Endothelial cell of umbilical vein (primary cell): Measurements from ENCODE around the gene PPM1H. TPM values are rescaled to one million over a fixed set of nuclear protein-coding genes. Genes with fewer than 3 reads are reported as not detected.

Experiments used
- BruUV-seq: library from RNA; stranded (reverse); fragments of 400-500 nt; replicated peaks from 2 replicates; lab custom pipeline; 2021; lab: Mats Ljungman, UMichigan
- CTCF ChIA-PET: fragments of 300-600, 350-600 bp; sonication (Branson Sonifier 250); formaldehyde crosslinking; loops from one replicate; lab custom pipeline; 2021; ENCODE audit warnings: antibody characterized with exemption, inconsistent platforms; lab: Charles Lee
- POLR2A ChIA-PET: fragments of 300-600, 350-600 bp; sonication (Branson Sonifier 250); formaldehyde crosslinking; loops from one replicate; lab custom pipeline; 2021; ENCODE audit warnings: antibody characterized with exemption, inconsistent platforms; lab: Charles Lee
- DNase-seq: peaks from one replicate; pipeline ENCODE4 v3.0.0-alpha.2; 2011; ENCODE audit warnings: low read depth, low spot score
- FAIRE-seq: peaks from 2 replicates; lab custom pipeline; 2011; peaks lifted over from hg19 to GRCh38; lab: Jason Lieb, UNC
- H2AFZ ChIP-seq: 2 replicates; pipeline ENCODE4 v1.6.0; 2012; ENCODE audit warnings: low read depth, low read length, control low read depth, inconsistent platforms
- H3K27ac ChIP-seq: 2 replicates; pipeline ENCODE4 v1.5.1; 2011; ENCODE audit warnings: low read depth, mild to moderate bottlenecking, control low read depth, low read length, moderate library complexity; ENCODE audit not compliant: insufficient read depth
- H3K27me3 ChIP-seq, 2 experiments: 2 replicates each; pipeline versions ENCODE4 v1.6.0 to v1.6.1; 2011; ENCODE audit warnings: low read length in 2 of 2, mixed read lengths in 1 of 2; ENCODE audit not compliant: control insufficient read depth in 2 of 2, insufficient read depth in 2 of 2
- H3K36me3 ChIP-seq, 2 experiments: 2 replicates in 1 of 2; 3 replicates in 1 of 2; pipeline ENCODE4 v1.5.1; 2011; ENCODE audit warnings: low read length in 2 of 2, mild to moderate bottlenecking in 1 of 2, moderate library complexity in 1 of 2; ENCODE audit not compliant: control insufficient read depth in 2 of 2, insufficient read depth in 2 of 2; ENCODE audit errors: extremely low read depth in 1 of 2
- H3K4me1 ChIP-seq: 3 replicates; pipeline ENCODE4 v1.5.1; 2011; ENCODE audit warnings: mild to moderate bottlenecking, low read length; ENCODE audit not compliant: control insufficient read depth, insufficient read depth; ENCODE audit errors: extremely low read depth
- H3K4me2 ChIP-seq: 2 replicates; pipeline ENCODE4 v1.6.1; 2011; ENCODE audit warnings: low read length, control low read depth, mixed read lengths; ENCODE audit not compliant: insufficient read depth
- H3K4me3 ChIP-seq, 3 experiments: fragments of 200-600 bp in 1 of 3; sonication (generic), shearing (Covaris generic) in 1 of 3; replicated peaks in 1 of 3; 2 replicates each; pipeline ENCODE4 v1.5.1; 2011 to 2016; ENCODE audit warnings: control low read depth in 3 of 3, low read length in 3 of 3, mild to moderate bottlenecking in 2 of 3, inconsistent platforms in 1 of 3, low read depth in 1 of 3, moderate library complexity in 1 of 3; ENCODE audit not compliant: insufficient read depth in 1 of 3
- H3K79me2 ChIP-seq: 2 replicates; pipeline ENCODE4 v1.6.0; 2012; ENCODE audit warnings: low read length, inconsistent platforms; ENCODE audit not compliant: control insufficient read depth, insufficient read depth
- H3K9ac ChIP-seq: replicated peaks from 2 replicates; pipeline ENCODE3; 2011; ENCODE audit warnings: low read length, control low read depth; ENCODE audit not compliant: insufficient read depth; ENCODE audit errors: extremely low read depth
- H3K9me1 ChIP-seq: replicated peaks from 3 replicates; pipeline ENCODE4 v1.6.0; 2011; ENCODE audit warnings: mild to moderate bottlenecking, low read length; ENCODE audit not compliant: control insufficient read depth, insufficient read depth; ENCODE audit errors: extremely low read depth
- H3K9me3 ChIP-seq: replicated peaks from 2 replicates; pipeline ENCODE4 v1.5.1; 2012; ENCODE audit warnings: low read length, inconsistent platforms; ENCODE audit not compliant: control insufficient read depth, insufficient read depth
- H4K20me1 ChIP-seq: replicated peaks from 2 replicates; pipeline ENCODE3; 2011; ENCODE audit warnings: mild to moderate bottlenecking, low read length; ENCODE audit not compliant: control insufficient read depth, insufficient read depth; ENCODE audit errors: extremely low read depth
- CTCF ChIP-seq, 2 donors: IDR thresholded peaks; 1 replicate in 1 of 2; 2 replicates in 1 of 2; pipeline ENCODE4 v1.5.1; 2011; ENCODE audit warnings: low read length in 2 of 2, mild to moderate bottlenecking in 2 of 2, moderate library complexity in 2 of 2, control low read depth in 1 of 2, inconsistent platforms in 1 of 2, low read depth in 1 of 2; ENCODE audit not compliant: insufficient read depth in 1 of 2; ENCODE audit errors: extremely low read depth in 1 of 2
- EZH2 ChIP-seq: IDR thresholded peaks from 2 replicates; pipeline ENCODE4 v1.6.1; 2012; ENCODE audit warnings: borderline replicate concordance, low read depth, mild to moderate bottlenecking, moderate library complexity, low read length, inconsistent platforms; ENCODE audit not compliant: severe bottlenecking
- FOS ChIP-seq: IDR thresholded peaks from 2 replicates; pipeline ENCODE4 v1.6.1; 2011; ENCODE audit warnings: mild to moderate bottlenecking, low read length, moderate library complexity, borderline replicate concordance; ENCODE audit not compliant: insufficient read depth
- GATA2 ChIP-seq: IDR thresholded peaks from 2 replicates; pipeline ENCODE4 v1.7.0; 2011; ENCODE audit warnings: low read depth, mild to moderate bottlenecking, moderate library complexity, mixed read lengths, low read length; ENCODE audit not compliant: insufficient read length, insufficient read depth
- JUN ChIP-seq: IDR thresholded peaks from 2 replicates; pipeline ENCODE4 v1.6.1; 2011; ENCODE audit warnings: borderline replicate concordance, low read depth; ENCODE audit not compliant: insufficient read length, insufficient read depth
- MAX ChIP-seq: IDR thresholded peaks from 2 replicates; pipeline ENCODE4 v1.6.1; 2011; ENCODE audit not compliant: insufficient read depth, insufficient read length
- MYC ChIP-seq: IDR thresholded peaks from one replicate; pipeline ENCODE4 v1.6.1; 2011; ENCODE audit warnings: mild to moderate bottlenecking, low read depth, low read length
- POLR2A ChIP-seq: IDR thresholded peaks from 2 replicates; pipeline ENCODE4 v1.6.1; 2012; ENCODE audit warnings: low read depth, mild to moderate bottlenecking, control low read depth, low read length
- POLR2AphosphoS5 ChIP-seq: IDR thresholded peaks from 2 replicates; pipeline ENCODE4 v1.6.1; 2012; ENCODE audit warnings: low read depth, mild to moderate bottlenecking, control low read depth, low read length, moderate library complexity; ENCODE audit not compliant: insufficient read depth
- dilution Hi-C: fragments of 300-500 bp; cut with MboI; formaldehyde crosslinking; loops from one replicate; pipeline ENCODE4 v1.15.0; 2019; ENCODE audit warnings: low sequenced_read_pairs; ENCODE audit not compliant: extremely low pct_ligation_motif_present
- intact Hi-C: fragments of 100-400 bp; cut with micrococcal nuclease; formaldehyde crosslinking; loops from one replicate; pipeline ENCODE4 v1.10.0; 2022
- polyA plus RNA-seq, 4 experiments: library from polyadenylated mRNA; depleted of rRNA in 3 of 4; stranded (reverse) in 3 of 4; unstranded in 1 of 4; fragments of >200 nt; gene quantifications; 2 replicates each; pipeline versions ENCODE4 v1.2.1 to v1.2.3, GENCODE V29; 2011 to 2012; ENCODE audit warnings: missing spikeins in 1 of 4
- total RNA-seq: library from RNA; stranded (reverse); gene quantifications from 2 replicates; pipeline ENCODE4 v1.2.3, GENCODE V29; 2021

Gene PPM1H
- total and polyA plus RNA-seq, 2 donors (not counting 3 experiments of a cell fraction or from before 2014, with no cell fraction given): 1.0 to 7.2 TPM

- H2AFZ ChIP-seq: no peak overlapping the region
- H3K36me3 ChIP-seq: no peaks in the 10 kb centered on the region
- H3K4me3 ChIP-seq: no peak overlapping the region
- no peaks in the 10 kb centered on the region for H3K9me1 ChIP-seq
- TF ChIP-seq GATA2 (no peak), FOS (no peak), POLR2AphosphoS5 (no peak), POLR2A (no peak), MYC (no peak), EZH2 (no peak), JUN (no peak), CTCF (IDR thresholded peaks at IDR 0.05; ENCODE audit: extremely low read depth in 1 of 2, insufficient read depth in 1 of 2, low read depth in 1 of 2, low read length in 2 of 2) (no peak), MAX (no peak)
- no peaks in the 10 kb centered on the region for H3K27me3 ChIP-seq
- no peak overlapping the region for H3K27ac ChIP-seq
- intact Hi-C loops (no loop called here), dilution Hi-C loops (no loop called here)
- no peak for FAIRE-seq
- BruUV-seq: no TSS peak
- no peaks in the 10 kb centered on the region for H4K20me1 ChIP-seq
- no peak overlapping the region for H3K4me2 ChIP-seq
- ChIA-PET CTCF (interaction anchor here (1.0 kb wide), 1 partner anchor 10 kb away, joined by 3 read pairs; no protein-coding TSS in a partner anchor), POLR2A (no interaction called here)
- H3K9ac ChIP-seq: no peak overlapping the region
- no peaks in the 10 kb centered on the region for H3K9me3 ChIP-seq
- no peaks in the 10 kb centered on the region for H3K79me2 ChIP-seq
- H3K4me1 ChIP-seq: peaks cover 17% of the 10 kb centered on the region
- DNase-seq: no peak
Observed at GRCh38 chr12:62868820-62869219, 66.1 kb downstream of the PPM1H start.
